Activated CD4-positive, alpha-beta memory T cell treated with anti-CD3 and anti-CD28 coated beads, Interleukin-2, amount 10 ng/mL, durations not matched to agents 7 days and 5 days (primary cell): Measurements from ENCODE around the gene HDLBP. TPM values are rescaled to one million over a fixed set of nuclear protein-coding genes. Genes with fewer than 3 reads are reported as not detected.
A peak's percentile ranks its signal among the peaks of the same experiment; 100 is the strongest.

ENCODE experiments used
- CTCF ChIA-PET: fragments of 350-600 bp; sonication (Branson Sonifier 250); formaldehyde crosslinking; loops from one replicate; lab custom pipeline; 2021; ENCODE audit warnings: antibody characterized with exemption, inconsistent platforms; lab: Charles Lee
- POLR2A ChIA-PET: fragments of 350-600 bp; sonication (Branson Sonifier 250); formaldehyde crosslinking; loops from one replicate; lab custom pipeline; 2021; ENCODE audit warnings: antibody characterized with exemption; lab: Charles Lee
- DNase-seq: peaks from one replicate; pipeline ENCODE4 v3.0.0-alpha.2; 2020
- H3K27ac Mint-ChIP-seq: one replicate; pipeline ENCODE4 v1.8.0; 2021; ENCODE audit warnings: mild to moderate bottlenecking, mixed read lengths
- H3K27me3 Mint-ChIP-seq: one replicate; pipeline ENCODE4 v1.8.0; 2021; ENCODE audit warnings: mixed read lengths
- H3K36me3 Mint-ChIP-seq: one replicate; pipeline ENCODE4 v1.8.0; 2021; ENCODE audit warnings: low read depth, mixed read lengths
- H3K4me1 Mint-ChIP-seq: one replicate; pipeline ENCODE4 v1.8.0; 2021; ENCODE audit warnings: mixed read lengths
- H3K4me3 Mint-ChIP-seq: one replicate; pipeline ENCODE4 v1.8.0; 2021; ENCODE audit warnings: mild to moderate bottlenecking, mixed read lengths
- H3K9me3 Mint-ChIP-seq: one replicate; pipeline ENCODE4 v1.8.0; 2021; ENCODE audit warnings: mixed read lengths
- total RNA-seq, 2 experiments: library from RNA; stranded (reverse); gene quantifications; one replicate each; pipeline ENCODE4 v1.2.3, GENCODE V29; 2021

HDLBP gene
- total RNA-seq, 2 experiments from 2014 or later, result 190 to 193 TPM

GRCh38 chr2:241225983-241226382, 89.5 kb downstream of the HDLBP start:
- peaks cover 30% of the 10 kb centered on the region for H3K36me3 Mint-ChIP-seq
- ChIA-PET POLR2A (interaction anchor here (0.6 kb wide), 1 partner anchor 41 kb away, joined by 3 read pairs; no protein-coding TSS in a partner anchor), CTCF (no interaction called here)
- no peak overlapping the region for H3K4me3 Mint-ChIP-seq
- H3K27me3 Mint-ChIP-seq, result no peaks in the 10 kb centered on the region
- no peaks in the 10 kb centered on the region for H3K9me3 Mint-ChIP-seq
- no peak overlapping the region for H3K27ac Mint-ChIP-seq
- no peak for DNase-seq
- H3K4me1 Mint-ChIP-seq, result peaks cover 3% of the 10 kb centered on the region

GRCh38 chr2:241225545-241225944, 89.9 kb downstream of the HDLBP start:
- H3K27me3 Mint-ChIP-seq, result no peaks in the 10 kb centered on the region
- no peak for DNase-seq
- H3K4me3 Mint-ChIP-seq, result no peak overlapping the region
- peaks cover 3% of the 10 kb centered on the region for H3K4me1 Mint-ChIP-seq
- POLR2A ChIA-PET, result no interaction called here
- no peaks in the 10 kb centered on the region for H3K9me3 Mint-ChIP-seq
- CTCF ChIA-PET, result no interaction called here
- peaks cover 30% of the 10 kb centered on the region for H3K36me3 Mint-ChIP-seq
- H3K27ac Mint-ChIP-seq, result no peak overlapping the region

GRCh38 chr2:241224851-241225438, 90.5 kb downstream of the HDLBP start:
- H3K4me1 Mint-ChIP-seq, result peaks cover 3% of the 10 kb centered on the region
- peaks cover 25% of the 10 kb centered on the region for H3K36me3 Mint-ChIP-seq
- H3K4me3 Mint-ChIP-seq, result no peak overlapping the region
- H3K27ac Mint-ChIP-seq, result no peak overlapping the region
- ChIA-PET CTCF (no interaction called here), POLR2A (no interaction called here)
- peaks cover 2% of the 10 kb centered on the region for H3K27me3 Mint-ChIP-seq
- H3K9me3 Mint-ChIP-seq, result no peaks in the 10 kb centered on the region
- no peak for DNase-seq

DNA sequence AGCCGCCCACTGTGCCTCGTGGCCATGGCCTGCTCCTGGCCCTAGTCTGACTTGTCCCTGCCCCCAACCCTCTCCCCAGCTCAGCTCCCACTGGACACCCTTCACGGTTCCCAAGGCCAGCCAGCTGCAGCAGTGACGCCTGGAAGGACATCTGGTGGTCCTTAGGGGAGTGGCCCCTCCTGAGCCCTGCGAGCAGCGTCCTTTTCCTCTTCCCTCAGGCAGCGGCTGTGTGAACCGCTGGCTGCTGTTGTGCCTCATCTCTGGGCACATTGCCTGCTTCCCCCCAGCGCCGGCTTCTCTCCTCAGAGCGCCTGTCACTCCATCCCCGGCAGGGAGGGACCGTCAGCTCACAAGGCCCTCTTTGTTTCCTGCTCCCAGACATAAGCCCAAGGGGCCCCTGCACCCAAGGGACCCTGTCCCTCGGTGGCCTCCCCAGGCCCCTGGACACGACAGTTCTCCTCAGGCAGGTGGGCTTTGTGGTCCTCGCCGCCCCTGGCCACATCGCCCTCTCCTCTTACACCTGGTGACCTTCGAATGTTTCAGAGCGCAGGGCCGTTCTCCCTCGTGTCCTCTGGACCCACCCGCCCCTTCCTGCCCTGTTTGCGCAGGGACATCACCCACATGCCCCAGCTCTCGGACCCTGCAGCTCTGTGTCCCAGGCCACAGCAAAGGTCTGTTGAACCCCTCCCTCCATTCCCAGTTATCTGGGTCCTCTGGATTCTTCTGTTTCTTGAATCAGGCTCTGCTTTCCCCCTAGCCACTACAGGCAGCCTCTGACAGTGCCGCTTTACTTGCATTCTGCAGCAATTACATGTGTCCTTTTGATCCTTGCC, 91.2 kb downstream of the HDLBP start:
- peaks cover 23% of the 10 kb centered on the region for H3K36me3 Mint-ChIP-seq
- H3K4me1 Mint-ChIP-seq, result peaks cover 4% of the 10 kb centered on the region
- H3K9me3 Mint-ChIP-seq, result no peaks in the 10 kb centered on the region

DNA sequence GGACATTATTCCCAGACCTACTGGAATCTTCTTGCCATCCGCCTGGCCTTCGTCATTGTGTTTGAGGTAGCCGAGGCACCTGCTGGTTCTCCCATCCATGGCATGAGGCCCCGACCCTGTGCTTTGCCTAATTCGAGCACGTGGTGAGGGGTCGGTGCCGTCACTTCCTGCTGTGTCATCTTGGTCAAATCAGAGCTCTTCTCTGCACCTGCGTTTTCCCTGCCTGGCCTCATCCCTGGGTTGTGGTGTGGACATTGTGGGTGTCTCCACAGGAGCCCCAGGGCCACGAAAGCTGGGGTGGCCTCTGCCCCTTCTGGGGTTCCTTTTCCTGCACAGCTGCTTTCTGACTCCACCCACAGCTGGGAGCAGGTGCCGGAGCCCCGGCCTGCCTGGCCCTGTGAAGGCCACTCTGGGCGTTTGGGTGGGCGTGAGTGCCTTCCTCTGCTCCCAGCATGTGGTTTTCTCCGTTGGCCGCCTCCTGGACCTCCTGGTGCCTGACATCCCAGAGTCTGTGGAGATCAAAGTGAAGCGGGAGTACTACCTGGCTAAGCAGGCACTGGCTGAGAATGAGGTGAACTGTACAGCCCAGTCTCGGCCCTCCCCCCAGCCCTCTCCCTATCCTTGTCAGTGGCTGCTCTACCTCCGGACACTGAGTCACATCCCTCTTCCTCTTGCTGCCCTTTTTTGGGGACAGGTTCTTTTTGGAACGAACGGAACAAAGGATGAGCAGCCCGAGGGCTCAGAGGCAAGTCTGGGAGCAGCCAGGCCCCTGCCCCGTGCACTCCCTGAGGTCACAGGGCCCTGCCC, 92.1 kb downstream of the HDLBP start:
- no peak overlapping the region for H3K4me3 Mint-ChIP-seq
- H3K27me3 Mint-ChIP-seq, result peaks cover 16% of the 10 kb centered on the region
- H3K36me3 Mint-ChIP-seq, result peaks cover 18% of the 10 kb centered on the region
- peaks cover 12% of the 10 kb centered on the region for H3K4me1 Mint-ChIP-seq
- ChIA-PET CTCF (no interaction called here), POLR2A (no interaction called here)
- no peaks in the 10 kb centered on the region for H3K9me3 Mint-ChIP-seq
- no peak overlapping the region for H3K27ac Mint-ChIP-seq
- no peak for DNase-seq

More for the DNA sequence above, 91.2 kb downstream of the HDLBP start:
- ChIA-PET POLR2A (no interaction called here), CTCF (no interaction called here)
- no peak for DNase-seq
- Mint-ChIP-seq H3K27me3 (peaks cover 7% of the 10 kb centered on the region), H3K27ac (no peak overlapping the region), H3K4me3 (no peak overlapping the region)

- ChIA-PET CTCF (no interaction called here), POLR2A (no interaction called here)
- no peaks in the 10 kb centered on the region for H3K9me3 Mint-ChIP-seq
- no peak for DNase-seq
- no peak overlapping the region for H3K4me3 Mint-ChIP-seq
- no peak overlapping the region for H3K27ac Mint-ChIP-seq
- peaks cover 25% of the 10 kb centered on the region for H3K27me3 Mint-ChIP-seq
- no peaks in the 10 kb centered on the region for H3K36me3 Mint-ChIP-seq
- H3K4me1 Mint-ChIP-seq, result peaks cover 16% of the 10 kb centered on the region
Measured at GRCh38 chr2:241219856-241220356, 95.6 kb downstream of the HDLBP start.

DNA sequence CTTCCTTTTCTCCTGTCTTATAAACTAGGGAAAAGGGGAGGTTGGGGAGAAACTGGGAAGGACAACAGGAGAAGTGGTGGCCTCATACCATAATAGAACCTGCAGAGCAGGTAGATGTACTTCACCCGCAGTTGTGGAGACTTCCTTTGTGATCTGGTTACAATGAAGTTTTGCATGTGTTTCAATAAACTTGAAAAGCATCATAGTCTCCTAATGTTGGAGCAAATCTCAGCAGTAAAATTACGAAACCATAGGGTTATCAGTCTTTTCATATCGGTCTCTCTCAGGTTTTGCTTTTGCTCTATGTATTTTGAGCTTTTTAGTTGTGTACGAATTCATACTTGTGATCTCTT, 96.5 kb downstream of the HDLBP start:
- H3K36me3 Mint-ChIP-seq, result no peaks in the 10 kb centered on the region
- peaks cover 25% of the 10 kb centered on the region for H3K27me3 Mint-ChIP-seq
- ChIA-PET CTCF (no interaction called here), POLR2A (interaction anchor here (1.3 kb wide), 1 partner anchor 96 kb away, joined by 4 read pairs; the partner anchor contains the start of genes HDLBP and SEPTIN2)
- H3K4me3 Mint-ChIP-seq, result no peak overlapping the region
- no peak for DNase-seq
- no peaks in the 10 kb centered on the region for H3K9me3 Mint-ChIP-seq
- H3K27ac Mint-ChIP-seq, result no peak overlapping the region
- peaks cover 14% of the 10 kb centered on the region for H3K4me1 Mint-ChIP-seq

GRCh38 chr2:241218131-241219029, 97.1 kb downstream of the HDLBP start:
- ChIA-PET POLR2A (interaction anchor here (1.3 kb wide), 1 partner anchor 97 kb away, joined by 4 read pairs; the partner anchor contains the start of genes HDLBP and SEPTIN2), CTCF (no interaction called here)
- DNase-seq, result peak; percentile 50
- H3K27ac Mint-ChIP-seq, result no peak overlapping the region
- H3K4me1 Mint-ChIP-seq, result peaks cover 14% of the 10 kb centered on the region
- peaks cover 25% of the 10 kb centered on the region for H3K27me3 Mint-ChIP-seq
- no peaks in the 10 kb centered on the region for H3K36me3 Mint-ChIP-seq
- H3K4me3 Mint-ChIP-seq, result peak overlapping the region; percentile 64
- H3K9me3 Mint-ChIP-seq, result no peaks in the 10 kb centered on the region

DNA sequence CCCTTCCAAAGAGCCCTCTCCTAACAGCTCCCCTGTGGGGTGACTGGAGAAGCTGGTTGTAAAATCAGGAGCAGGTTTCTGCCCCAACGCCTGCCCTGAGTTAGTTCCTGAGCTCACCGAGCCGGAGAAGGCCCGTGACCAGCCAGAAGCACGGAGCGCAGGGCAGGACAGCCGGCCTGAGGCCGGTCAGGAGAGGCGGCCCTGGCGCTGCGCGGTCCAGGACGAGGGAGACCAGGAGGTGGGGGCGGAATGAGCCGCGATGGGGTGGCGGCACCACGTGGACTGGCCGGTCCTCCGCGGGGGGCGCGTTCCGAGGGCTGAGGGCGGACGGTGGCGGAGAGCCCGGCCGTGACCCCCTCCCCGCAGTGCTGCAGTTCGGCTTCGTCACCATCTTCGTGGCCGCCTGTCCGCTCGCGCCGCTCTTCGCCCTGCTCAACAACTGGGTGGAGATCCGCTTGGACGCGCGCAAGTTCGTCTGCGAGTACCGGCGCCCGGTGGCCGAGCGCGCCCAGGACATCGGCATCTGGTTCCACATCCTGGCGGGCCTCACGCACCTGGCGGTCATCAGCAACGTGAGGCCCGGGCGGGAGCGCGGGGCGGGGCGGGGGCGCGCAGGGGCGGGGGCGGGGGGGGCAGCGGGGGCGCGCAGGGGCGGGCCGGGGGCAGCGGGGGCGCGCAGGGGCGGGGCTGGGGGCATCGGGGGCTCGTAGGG, 98.0 kb downstream of the HDLBP start:
- POLR2A ChIA-PET, result interaction anchor here (1.2 kb wide), 1 partner anchor 469 kb away, joined by 3 read pairs; the partner anchor contains the start of gene DTYMK
- Mint-ChIP-seq H3K9me3 (no peaks in the 10 kb centered on the region), H3K4me3 (peak overlapping the region; percentile 58), H3K36me3 (no peaks in the 10 kb centered on the region), H3K27ac (no peak overlapping the region), H3K27me3 (peaks cover 25% of the 10 kb centered on the region), H3K4me1 (peaks cover 13% of the 10 kb centered on the region)
- CTCF ChIA-PET, result no interaction called here
- DNase-seq, result no peak

DNA sequence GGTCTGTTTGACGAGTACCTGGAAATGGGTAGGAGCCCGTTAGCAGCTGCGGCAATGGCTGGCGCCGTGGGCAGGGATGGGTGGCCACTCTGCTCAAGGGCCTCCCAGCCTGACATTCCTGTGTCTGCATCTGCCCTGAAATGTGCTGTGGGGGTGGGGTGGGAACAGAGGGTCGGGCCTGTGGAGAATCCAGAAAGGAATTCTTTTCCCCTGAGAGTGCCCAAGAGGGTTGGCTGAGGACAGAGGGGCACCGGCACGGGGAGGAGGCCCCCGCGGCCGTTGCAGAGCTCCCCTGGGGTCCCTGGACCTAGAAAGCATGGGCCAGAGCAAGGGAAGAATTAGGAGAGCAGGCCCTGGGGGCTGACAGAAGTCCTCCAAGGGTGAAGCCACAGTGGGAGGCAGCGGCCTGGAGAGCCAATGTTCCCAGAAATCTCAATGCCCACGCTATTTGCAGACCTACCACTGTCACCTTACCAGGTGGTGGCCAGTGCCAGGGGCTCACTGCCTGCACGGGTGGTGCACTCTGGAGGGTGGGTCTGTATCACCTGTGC, 99.2 kb downstream of the HDLBP start:
- no peaks in the 10 kb centered on the region for H3K36me3 Mint-ChIP-seq
- H3K4me3 Mint-ChIP-seq, result peak overlapping the region; percentile 46
- peaks cover 25% of the 10 kb centered on the region for H3K27me3 Mint-ChIP-seq
- H3K4me1 Mint-ChIP-seq, result peaks cover 13% of the 10 kb centered on the region
- ChIA-PET CTCF (no interaction called here), POLR2A (interaction anchor here (1.2 kb wide), 1 partner anchor 471 kb away, joined by 3 read pairs; the partner anchor contains the start of gene DTYMK)
- H3K9me3 Mint-ChIP-seq, result no peaks in the 10 kb centered on the region
- no peak for DNase-seq
- no peak overlapping the region for H3K27ac Mint-ChIP-seq

DNA sequence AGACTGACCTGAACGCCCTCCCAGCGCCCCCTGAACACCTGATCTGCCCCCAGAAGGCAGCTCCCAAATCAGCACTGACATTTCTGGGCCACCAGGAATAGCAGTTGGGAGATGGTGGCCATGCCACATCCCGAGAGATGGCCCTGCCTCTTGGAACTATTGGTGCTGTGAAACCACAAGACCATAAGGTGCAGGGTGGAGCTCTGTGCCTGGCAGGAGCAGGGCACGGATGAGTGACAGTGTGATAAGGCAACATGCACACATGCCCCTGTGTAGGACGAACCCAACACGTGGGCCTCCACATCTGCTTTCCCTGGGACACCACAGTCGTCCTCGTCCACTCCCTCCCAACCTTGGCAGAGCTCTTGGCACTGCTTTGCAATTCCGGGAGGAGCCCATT, 100.1 kb downstream of the HDLBP start:
- CTCF ChIA-PET, result interaction anchor here (0.9 kb wide), 1 partner anchor 137 kb away, joined by 3 read pairs; no protein-coding TSS in a partner anchor
- H3K9me3 Mint-ChIP-seq, result no peaks in the 10 kb centered on the region
- H3K27me3 Mint-ChIP-seq, result peaks cover 25% of the 10 kb centered on the region
- peaks cover 13% of the 10 kb centered on the region for H3K4me1 Mint-ChIP-seq
- POLR2A ChIA-PET, result no interaction called here
- H3K27ac Mint-ChIP-seq, result no peak overlapping the region
- H3K36me3 Mint-ChIP-seq, result no peaks in the 10 kb centered on the region
- H3K4me3 Mint-ChIP-seq, result no peak overlapping the region
- no peak for DNase-seq
